Astrocyte of the spinal cord (primary cell): ENCODE results near the gene MXRA8.
"Not testable (repeated sequence)": the region's sequence is repeated elsewhere in the genome, so short reads cannot be mapped to it uniquely, and the experiment has no call there.

Experiments used
- DNase-seq: peaks from one replicate; pipeline ENCODE4 v3.0.0; 2011; ENCODE audit warnings: low read depth, low spot score
- H3K4me3 ChIP-seq: 2 replicates; pipeline ENCODE4 v1.5.1; 2011; ENCODE audit warnings: low read depth, mild to moderate bottlenecking, low read length, moderate library complexity
- in situ Hi-C: cut with HindIII; loops from 2 replicates; pipeline ENCODE4 v1.10.0; 2017; ENCODE audit warnings: low sequenced_read_pairs
- TF ChIP-seq, protein P1 (sequence below): IDR thresholded peaks from 2 replicates; pipeline ENCODE4 v1.5.1; 2012; ENCODE audit warnings: low read depth, mild to moderate bottlenecking, low read length, inconsistent platforms

MXRA8 gene

DNA sequence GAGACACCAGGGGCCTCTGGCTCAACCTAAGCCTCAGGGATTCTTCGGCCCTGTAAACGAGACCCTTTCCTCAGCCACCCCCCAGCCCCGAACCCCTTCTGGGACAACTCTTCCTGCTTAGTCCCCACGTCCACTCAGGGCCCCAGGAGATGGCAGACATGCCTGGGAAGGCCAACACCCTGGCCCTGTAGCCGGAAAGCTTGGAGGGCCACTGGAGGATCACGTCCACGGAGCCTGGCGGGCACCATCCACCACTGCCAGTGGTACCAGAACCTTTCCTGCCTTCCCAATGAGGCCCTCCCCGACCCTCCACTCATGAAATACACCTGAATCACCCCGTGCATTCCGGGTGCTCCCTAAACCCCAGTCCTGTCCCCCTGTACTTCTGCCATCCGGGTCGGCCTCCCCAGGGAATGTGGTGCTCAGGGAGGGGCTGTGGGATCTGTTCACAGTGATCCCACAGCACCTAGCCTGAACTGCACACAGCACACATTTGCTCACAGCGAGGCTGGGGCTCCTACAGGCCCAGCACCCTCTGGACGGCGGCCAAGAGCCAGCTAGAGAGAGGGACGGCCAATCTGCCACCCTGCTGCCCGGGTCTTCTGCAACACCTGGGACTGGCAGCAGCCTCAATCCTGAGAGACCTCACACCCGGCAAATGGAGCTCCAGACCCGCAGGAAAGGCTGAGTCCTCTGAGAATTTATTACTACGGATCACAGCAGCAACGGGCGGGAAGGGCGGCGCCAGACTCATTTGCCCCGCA lies 14.9 kb upstream of the MXRA8 start:
- no peak for DNase-seq
- in situ Hi-C loops, result no loop called here
- no peak overlapping the region for H3K4me3 ChIP-seq
- TF ChIP-seq, protein P1, sequence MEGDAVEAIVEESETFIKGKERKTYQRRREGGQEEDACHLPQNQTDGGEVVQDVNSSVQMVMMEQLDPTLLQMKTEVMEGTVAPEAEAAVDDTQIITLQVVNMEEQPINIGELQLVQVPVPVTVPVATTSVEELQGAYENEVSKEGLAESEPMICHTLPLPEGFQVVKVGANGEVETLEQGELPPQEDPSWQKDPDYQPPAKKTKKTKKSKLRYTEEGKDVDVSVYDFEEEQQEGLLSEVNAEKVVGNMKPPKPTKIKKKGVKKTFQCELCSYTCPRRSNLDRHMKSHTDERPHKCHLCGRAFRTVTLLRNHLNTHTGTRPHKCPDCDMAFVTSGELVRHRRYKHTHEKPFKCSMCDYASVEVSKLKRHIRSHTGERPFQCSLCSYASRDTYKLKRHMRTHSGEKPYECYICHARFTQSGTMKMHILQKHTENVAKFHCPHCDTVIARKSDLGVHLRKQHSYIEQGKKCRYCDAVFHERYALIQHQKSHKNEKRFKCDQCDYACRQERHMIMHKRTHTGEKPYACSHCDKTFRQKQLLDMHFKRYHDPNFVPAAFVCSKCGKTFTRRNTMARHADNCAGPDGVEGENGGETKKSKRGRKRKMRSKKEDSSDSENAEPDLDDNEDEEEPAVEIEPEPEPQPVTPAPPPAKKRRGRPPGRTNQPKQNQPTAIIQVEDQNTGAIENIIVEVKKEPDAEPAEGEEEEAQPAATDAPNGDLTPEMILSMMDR, result no peak

DNA sequence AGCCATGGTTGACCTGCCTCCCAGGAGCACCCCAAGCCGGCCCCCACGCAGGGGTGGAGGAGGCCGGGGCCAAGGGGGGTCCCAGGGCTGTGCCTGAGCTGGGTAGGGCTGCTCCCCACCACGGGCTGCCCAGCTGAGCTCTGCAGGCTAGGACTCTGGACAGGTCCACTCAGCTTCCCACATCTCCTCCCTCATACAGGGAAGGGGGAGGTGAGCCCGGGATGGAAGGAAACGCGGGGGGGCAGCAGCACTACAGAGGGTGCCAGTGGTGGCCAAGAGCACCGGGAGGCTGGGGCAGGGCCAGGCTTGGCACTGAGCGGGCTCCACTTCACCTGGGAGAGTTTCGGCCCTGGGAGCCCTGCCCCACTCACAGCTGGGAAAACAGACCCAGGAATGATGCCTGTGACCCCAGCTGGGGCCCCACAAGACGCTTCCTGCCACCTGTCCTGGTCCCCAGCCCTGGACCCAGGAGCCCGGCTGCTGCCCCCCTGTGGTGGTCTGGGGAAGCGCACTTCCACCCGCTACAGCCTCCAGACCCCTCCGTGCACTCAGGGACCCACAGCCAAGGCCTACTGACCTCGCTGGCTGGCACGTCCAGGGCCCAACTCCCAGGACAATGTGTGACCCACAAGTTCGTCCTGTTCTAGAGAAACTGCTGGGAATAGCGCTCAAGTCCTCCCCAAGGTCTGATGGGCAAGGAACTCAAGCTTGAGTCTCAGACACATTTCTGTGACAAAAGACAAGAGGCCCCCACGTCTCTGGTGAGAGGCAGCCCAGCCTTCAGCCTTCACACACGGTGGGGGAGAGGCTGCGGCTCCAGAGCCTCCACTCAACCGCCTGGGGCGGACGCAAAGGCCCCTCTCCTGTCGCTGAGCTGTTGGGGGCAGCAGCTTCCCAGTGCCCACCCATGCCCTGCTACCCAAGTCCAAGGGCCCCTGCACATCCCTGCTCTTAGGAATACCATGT lies 13.7 kb upstream of the MXRA8 start:
- H3K4me3 ChIP-seq, result no peak overlapping the region
- DNase-seq, result peak; percentile 52
- in situ Hi-C loops, result no loop called here
- TF ChIP-seq, protein P1, result peak; percentile 96

DNA sequence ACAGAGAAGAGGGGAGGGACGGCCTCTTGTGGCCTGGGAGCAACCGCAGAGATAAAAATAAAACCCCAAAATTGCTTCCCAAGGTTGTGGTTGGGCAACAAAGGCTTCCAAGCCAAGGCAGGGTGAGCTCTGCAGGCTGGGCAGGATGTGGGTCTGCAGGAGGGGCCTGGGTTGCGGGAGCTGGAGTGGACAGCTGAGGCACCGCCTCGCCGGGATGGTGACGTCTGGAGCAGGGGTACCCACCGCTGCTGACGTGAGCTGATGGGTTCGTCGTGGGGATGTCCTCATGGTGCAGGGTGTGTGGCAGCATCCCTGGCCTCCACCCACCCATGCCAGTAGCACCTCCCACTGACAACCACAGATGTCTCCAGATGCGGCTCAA lies 13.0 kb upstream of the MXRA8 start:
- TF ChIP-seq, protein P1, result no peak
- in situ Hi-C loops, result no loop called here
- H3K4me3 ChIP-seq, result no peak overlapping the region
- DNase-seq, result no peak

DNA sequence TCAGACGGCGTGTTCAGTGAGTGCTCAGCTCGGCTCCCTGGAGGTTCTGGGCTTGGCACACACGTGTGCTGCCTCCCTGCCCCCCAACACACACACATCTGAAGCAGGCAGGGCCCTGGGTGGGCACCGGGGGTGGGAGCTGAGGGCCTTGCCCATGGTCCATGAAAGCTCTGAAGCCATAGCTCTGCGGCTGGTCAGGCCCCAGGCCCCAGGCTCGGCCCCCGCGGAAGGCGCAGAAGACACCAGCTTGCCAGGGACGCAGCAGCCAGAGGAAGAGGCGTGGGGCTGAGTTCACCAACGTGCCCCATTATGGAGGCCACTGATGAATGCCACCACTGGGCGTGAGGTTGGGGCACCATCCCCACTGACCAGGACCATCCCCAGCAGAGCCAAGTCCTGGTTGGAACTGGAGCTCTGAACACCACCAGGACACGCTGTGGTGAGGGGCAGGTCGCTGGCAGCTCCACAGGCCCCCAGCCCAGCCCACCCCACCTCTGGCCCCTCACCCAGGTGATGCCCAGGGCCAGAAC lies 12.5 kb upstream of the MXRA8 start:
- no peak overlapping the region for H3K4me3 ChIP-seq
- DNase-seq, result no peak

DNA sequence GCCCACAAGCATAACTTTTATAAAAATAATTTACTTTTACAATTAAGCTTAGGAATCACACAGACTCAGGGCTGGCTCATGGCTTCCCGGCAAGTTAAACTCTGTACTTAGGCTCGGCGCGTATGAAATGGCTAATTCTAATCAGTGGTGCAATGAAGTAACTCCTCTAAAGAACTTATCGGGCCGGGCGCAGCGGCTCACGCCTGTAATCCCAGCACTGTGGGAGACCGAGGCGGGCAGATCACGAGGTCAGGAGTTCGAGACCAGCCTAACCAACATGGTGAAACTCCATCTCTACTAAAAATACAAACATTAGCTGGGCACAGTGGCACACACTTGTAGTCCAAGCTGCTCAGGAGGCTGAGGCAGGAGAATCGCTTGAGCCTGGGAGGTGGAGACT lies 11.7 kb upstream of the MXRA8 start:
- H3K4me3 ChIP-seq, DNase-seq, in situ Hi-C loops: not testable (repeated sequence)

More for the DNA sequence above, 12.5 kb upstream of the MXRA8 start:
- in situ Hi-C loops, result no loop called here
- TF ChIP-seq, protein P1, result no peak

DNA sequence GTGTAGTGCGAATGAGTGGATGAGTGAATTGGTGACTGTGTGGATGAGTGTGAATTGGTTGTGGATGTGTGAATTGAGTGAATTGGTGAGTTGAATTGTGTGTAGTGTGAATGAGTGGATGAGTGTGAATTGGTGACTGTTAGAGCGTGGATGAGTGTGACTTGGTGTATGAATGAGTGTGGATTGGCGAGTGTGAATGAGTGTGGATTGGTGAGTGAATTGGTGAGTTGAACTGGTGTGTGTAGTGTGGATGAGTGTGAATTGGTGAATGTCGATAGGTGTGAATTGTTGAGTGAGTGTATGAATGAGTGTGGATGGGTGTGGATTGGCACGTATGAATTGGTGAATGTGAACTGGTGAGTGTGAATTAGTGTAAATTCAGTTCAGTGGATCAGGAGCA lies 9.0 kb upstream of the MXRA8 start:
- in situ Hi-C loops, result no loop called here
- DNase-seq, result no peak
- H3K4me3 ChIP-seq, result no peak overlapping the region
- TF ChIP-seq, protein P1, result no peak

DNA sequence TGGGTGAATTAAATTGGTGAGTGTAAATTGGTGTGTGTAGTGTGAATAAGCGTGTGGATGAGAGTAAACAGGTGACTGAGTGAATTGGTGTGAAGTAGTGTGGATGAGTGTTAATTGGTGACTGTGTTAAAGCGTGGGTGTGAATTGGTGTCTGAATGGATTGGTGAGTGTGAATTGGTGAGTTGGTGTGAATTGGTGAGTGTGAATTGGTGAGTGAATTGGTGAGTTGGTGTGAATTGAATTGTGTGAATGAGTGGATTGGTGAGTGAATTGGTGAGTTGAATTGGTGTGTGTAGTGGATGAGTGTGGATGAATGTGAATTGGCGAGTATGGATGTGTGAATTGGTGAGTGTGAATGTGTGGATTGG lies 8.3 kb upstream of the MXRA8 start:
- no peak overlapping the region for H3K4me3 ChIP-seq
- in situ Hi-C loops, result no loop called here
- no peak for DNase-seq
- TF ChIP-seq, protein P1, result no peak
